Activated B cell treated with CpG ODN at 0.5 μM for 24 hours (primary cell): ENCODE measurements around the gene LAMA5. TPM values are rescaled to one million over a fixed set of nuclear protein-coding genes. Genes with fewer than 3 reads are reported as not detected.

Experiments used
- ATAC-seq: fragments of 200-7000 bp; cut with Tn5 transposase; one replicate; pipeline ENCODE4 v1.10.0; 2021; ENCODE audit warnings: low read depth, mild to moderate bottlenecking, moderate library complexity
- CTCF ChIA-PET: fragments of 350-600 bp; sonication (Branson Sonifier 250); formaldehyde crosslinking; loops from one replicate; lab custom pipeline; 2021; ENCODE audit warnings: antibody characterized with exemption; lab: Charles Lee
- POLR2A ChIA-PET: fragments of 350-600 bp; sonication (Branson Sonifier 250); formaldehyde crosslinking; loops from one replicate; lab custom pipeline; 2021; ENCODE audit warnings: antibody characterized with exemption; lab: Charles Lee
- DNase-seq: peaks from one replicate; pipeline ENCODE4 v3.0.0; 2022
- H3K27ac Mint-ChIP-seq: one replicate; pipeline ENCODE4 v1.8.0; 2020; ENCODE audit warnings: mixed read lengths
- H3K27me3 Mint-ChIP-seq: one replicate; pipeline ENCODE4 v1.8.0; 2021; ENCODE audit warnings: mixed read lengths
- H3K36me3 Mint-ChIP-seq: one replicate; pipeline ENCODE4 v1.8.0; 2021; ENCODE audit warnings: low read depth, mixed read lengths
- H3K4me1 Mint-ChIP-seq: one replicate; pipeline ENCODE4 v1.8.0; 2021; ENCODE audit warnings: mixed read lengths
- H3K4me3 Mint-ChIP-seq: one replicate; pipeline ENCODE4 v1.8.0; 2020; ENCODE audit warnings: mild to moderate bottlenecking, mixed read lengths
- H3K9me3 Mint-ChIP-seq: one replicate; pipeline ENCODE4 v1.8.0; 2020; ENCODE audit warnings: mixed read lengths
- CTCF ChIP-seq: fragments of 200-600 bp; IDR thresholded peaks from one replicate; pipeline ENCODE4 v1.8.0; 2022; ENCODE audit warnings: antibody characterized with exemption, mild to moderate bottlenecking
- intact Hi-C: fragments of 100-400 bp; cut with micrococcal nuclease; formaldehyde crosslinking; loops from one replicate; pipeline ENCODE4 v1.15.1; 2024
- total RNA-seq: library from RNA; stranded (reverse); gene quantifications from 2 replicates; pipeline ENCODE4 v1.2.3, GENCODE V29; 2022

LAMA5 gene
- total RNA-seq, 1 donor from 2014 or later, result 24.8 TPM

- POLR2A ChIA-PET, result no interaction called here
- Mint-ChIP-seq H3K4me3 (no peak overlapping the region), H3K4me1 (peaks cover 53% of the 10 kb centered on the region), H3K36me3 (peaks cover 5% of the 10 kb centered on the region), H3K27ac (peak overlapping the region; percentile 50), H3K27me3 (no peaks in the 10 kb centered on the region), H3K9me3 (no peaks in the 10 kb centered on the region)
- no peak for ATAC-seq
- no peak for DNase-seq
- CTCF ChIA-PET, result no interaction called here
- intact Hi-C loops, result no loop called here
- no peak for TF ChIP-seq CTCF
Observed at GRCh38 chr20:62335532-62335931, 31.6 kb downstream of the LAMA5 start.

GRCh38 chr20:62334881-62335280, 32.2 kb downstream of the LAMA5 start:
- ChIA-PET CTCF (no interaction called here), POLR2A (no interaction called here)
- H3K9me3 Mint-ChIP-seq, result no peaks in the 10 kb centered on the region
- peaks cover 6% of the 10 kb centered on the region for H3K36me3 Mint-ChIP-seq
- H3K4me1 Mint-ChIP-seq, result peaks cover 46% of the 10 kb centered on the region
- no peak for DNase-seq
- no peak overlapping the region for H3K27ac Mint-ChIP-seq
- H3K27me3 Mint-ChIP-seq, result no peaks in the 10 kb centered on the region
- ATAC-seq, result no peak
- no peak overlapping the region for H3K4me3 Mint-ChIP-seq
- TF ChIP-seq CTCF, result no peak
- intact Hi-C loops, result no loop called here

GRCh38 chr20:62333820-62334595, 33.1 kb downstream of the LAMA5 start:
- no peaks in the 10 kb centered on the region for H3K9me3 Mint-ChIP-seq
- intact Hi-C loops, result no loop called here
- ChIA-PET CTCF (no interaction called here), POLR2A (interaction anchor here (0.6 kb wide), 1 partner anchor 22 kb away, joined by 3 read pairs; no protein-coding TSS in a partner anchor)
- H3K4me3 Mint-ChIP-seq, result no peak overlapping the region
- no peak for ATAC-seq
- no peak overlapping the region for H3K27ac Mint-ChIP-seq
- H3K36me3 Mint-ChIP-seq, result peaks cover 7% of the 10 kb centered on the region
- TF ChIP-seq CTCF, result no peak
- H3K4me1 Mint-ChIP-seq, result peaks cover 38% of the 10 kb centered on the region
- no peak for DNase-seq
- H3K27me3 Mint-ChIP-seq, result no peaks in the 10 kb centered on the region

GRCh38 chr20:62332989-62333819, 33.9 kb downstream of the LAMA5 start:
- Mint-ChIP-seq H3K4me1 (peaks cover 30% of the 10 kb centered on the region), H3K36me3 (peaks cover 7% of the 10 kb centered on the region), H3K27me3 (no peaks in the 10 kb centered on the region), H3K9me3 (no peaks in the 10 kb centered on the region), H3K4me3 (no peak overlapping the region), H3K27ac (no peak overlapping the region)
- ATAC-seq, result no peak
- intact Hi-C loops, result no loop called here
- ChIA-PET CTCF (no interaction called here), POLR2A (no interaction called here)
- DNase-seq, result no peak
- no peak for TF ChIP-seq CTCF

DNA sequence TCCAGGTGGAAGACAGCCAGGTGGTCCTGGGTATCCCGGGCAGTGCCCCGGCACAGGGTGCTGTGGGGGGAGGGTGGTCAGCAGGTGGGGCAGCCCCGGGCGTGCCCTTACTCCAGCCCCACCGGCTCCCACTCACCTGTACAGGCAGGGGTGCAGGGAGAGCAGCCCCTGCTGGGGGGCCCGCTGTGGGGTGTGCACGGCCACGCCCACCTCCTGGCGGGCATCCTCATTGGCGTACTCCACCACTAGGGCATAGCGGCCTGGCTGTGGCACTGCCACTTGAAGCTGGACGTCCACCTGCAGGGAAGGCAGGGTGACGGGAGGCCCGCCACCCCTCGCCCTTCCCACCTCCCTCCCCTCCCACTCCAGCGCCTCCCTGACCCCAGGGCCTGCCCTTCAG, 34.7 kb downstream of the LAMA5 start:
- Mint-ChIP-seq H3K4me1 (peaks cover 22% of the 10 kb centered on the region), H3K4me3 (no peak overlapping the region), H3K27ac (no peak overlapping the region), H3K9me3 (no peaks in the 10 kb centered on the region), H3K27me3 (no peaks in the 10 kb centered on the region), H3K36me3 (peaks cover 9% of the 10 kb centered on the region)
- DNase-seq, result no peak
- no peak for ATAC-seq
- intact Hi-C loops, result no loop called here
- CTCF ChIA-PET, result no interaction called here
- POLR2A ChIA-PET, result no interaction called here
- TF ChIP-seq CTCF, result no peak
